ENCODE measurements around the gene METTL5. TPM values are rescaled to one million over a fixed set of nuclear protein-coding genes. Genes with fewer than 3 reads are reported as not detected.

The METTL5 gene
- polyA plus RNA-seq, 1 donor from 2014 or later = 73.8 TPM

- Histone ChIP-seq H3K79me2 (replicated peaks; ENCODE audit: insufficient read depth, low read length) (peaks cover 32% of the 10 kb centered on the region), H3K36me3 (ENCODE audit: insufficient read depth, low read length) (no peaks in the 10 kb centered on the region), H4K20me1 (ENCODE audit: insufficient read depth) (no peaks in the 10 kb centered on the region), H3K27me3 (ENCODE audit: insufficient read depth, low read depth, low read length) (no peaks in the 10 kb centered on the region), H3K27ac (ENCODE audit: low read length) (no peak overlapping the region), H3K4me3 (ENCODE audit: low read length) (no peak overlapping the region), H3K9me2 (ENCODE audit: insufficient read depth, low read length) (no peaks in the 10 kb centered on the region), H3K4me2 (ENCODE audit: low read length) (no peak overlapping the region), H3K9me3 (ENCODE audit: low read length) (no peaks in the 10 kb centered on the region), H2AFZ (ENCODE audit: low read depth, low read length) (no peak overlapping the region), H3K9ac (ENCODE audit: low read length) (no peak overlapping the region), H3F3A (ENCODE audit: insufficient read depth, low read length, poor library complexity, severe bottlenecking) (no peaks in the 10 kb centered on the region)
- TF ChIP-seq EP300 (conservative IDR thresholded peaks at IDR 0.05; ENCODE audit: poor library complexity, severe bottlenecking) = no peak
- no peak for TF ChIP-seq EZH2 (IDR thresholded peaks at IDR 0.05; ENCODE audit: borderline replicate concordance, insufficient read depth, low read length, poor library complexity, severe bottlenecking)
- TF ChIP-seq SMC3 (conservative IDR thresholded peaks at IDR 0.05; ENCODE audit: poor library complexity) = no peak
- TF ChIP-seq MXI1 (conservative IDR thresholded peaks at IDR 0.05; ENCODE audit: poor library complexity, severe bottlenecking) = no peak
- TF ChIP-seq POLR2AphosphoS5 (IDR thresholded peaks at IDR 0.05) = no peak
- no peak for TF ChIP-seq CTCF (IDR thresholded peaks at IDR 0.05; ENCODE audit: poor library complexity, severe bottlenecking)
- no peak for TF ChIP-seq REST (IDR thresholded peaks at IDR 0.05; ENCODE audit: borderline replicate concordance)
- TF ChIP-seq RAD21 (conservative IDR thresholded peaks at IDR 0.05) = no peak
- TF ChIP-seq TAF1 (IDR thresholded peaks at IDR 0.05; ENCODE audit: low read depth) = no peak
These were observed 35.4 kb upstream of the METTL5 start for GRCh38 chr2:169860149-169860548.

- H3K27ac ChIP-seq (ENCODE audit: low read length) = no peak overlapping the region
- TF ChIP-seq CTCF (IDR thresholded peaks at IDR 0.05; ENCODE audit: poor library complexity, severe bottlenecking) (no peak), POLR2AphosphoS5 (IDR thresholded peaks at IDR 0.05) (no peak), EP300 (conservative IDR thresholded peaks at IDR 0.05; ENCODE audit: poor library complexity, severe bottlenecking) (no peak), EZH2 (IDR thresholded peaks at IDR 0.05; ENCODE audit: borderline replicate concordance, insufficient read depth, low read length, poor library complexity, severe bottlenecking) (no peak), SMC3 (conservative IDR thresholded peaks at IDR 0.05; ENCODE audit: poor library complexity) (no peak), REST (IDR thresholded peaks at IDR 0.05; ENCODE audit: borderline replicate concordance) (no peak), MXI1 (conservative IDR thresholded peaks at IDR 0.05; ENCODE audit: poor library complexity, severe bottlenecking) (no peak), RAD21 (conservative IDR thresholded peaks at IDR 0.05) (no peak), TAF1 (IDR thresholded peaks at IDR 0.05; ENCODE audit: low read depth) (no peak)
- H3K79me2 ChIP-seq (replicated peaks; ENCODE audit: insufficient read depth, low read length) = peaks cover 31% of the 10 kb centered on the region
- no peaks in the 10 kb centered on the region for H3K27me3 ChIP-seq (ENCODE audit: insufficient read depth, low read depth, low read length)
- no peaks in the 10 kb centered on the region for H3K36me3 ChIP-seq (ENCODE audit: insufficient read depth, low read length)
- no peaks in the 10 kb centered on the region for H3F3A ChIP-seq (ENCODE audit: insufficient read depth, low read length, poor library complexity, severe bottlenecking)
- H3K9ac ChIP-seq (ENCODE audit: low read length) = no peak overlapping the region
- no peak overlapping the region for H3K4me3 ChIP-seq (ENCODE audit: low read length)
- no peaks in the 10 kb centered on the region for H4K20me1 ChIP-seq (ENCODE audit: insufficient read depth)
- H3K9me3 ChIP-seq (ENCODE audit: low read length) = no peaks in the 10 kb centered on the region
- H2AFZ ChIP-seq (ENCODE audit: low read depth, low read length) = no peak overlapping the region
- no peaks in the 10 kb centered on the region for H3K9me2 ChIP-seq (ENCODE audit: insufficient read depth, low read length)
- no peak overlapping the region for H3K4me2 ChIP-seq (ENCODE audit: low read length)
These were observed 34.7 kb upstream of the METTL5 start for GRCh38 chr2:169859423-169859822.
